Left ventricle myocardium superior (tissue), 1 donor: ENCODE data around the gene ADARB1. TPM values are rescaled to one million over a fixed set of nuclear protein-coding genes. Genes with fewer than 3 reads are reported as not detected.
A peak's percentile ranks its signal among the peaks of the same experiment; 100 is the strongest.
"Not testable (repeated sequence)": the region's sequence is repeated elsewhere in the genome, so short reads cannot be mapped to it uniquely, and the experiment has no call there.

Experiments used
- ATAC-seq: fragments of 200-7000 bp; cut with Tn5 transposase; one replicate; pipeline ENCODE4 v1.9.1; 2020; ENCODE audit warnings: mild to moderate bottlenecking, moderate library complexity
- DNase-seq: peaks from one replicate; pipeline ENCODE4 v3.0.0-alpha.2; 2020
- intact Hi-C: fragments of 100-400 bp; cut with micrococcal nuclease; formaldehyde crosslinking; loops from one replicate; pipeline ENCODE4 v1.11.0; 2022
- long read RNA-seq: library from polyadenylated mRNA; unstranded; transcript quantifications from one replicate; pipeline ENCODE4 v2.0.0, GENCODE V29; 2021
- total RNA-seq: library from RNA; stranded (reverse); fragmentation: NEBNext Ultra II Directional; extraction: Animal tissue kit (Norgen Biotek cat#: 25700); gene quantifications from one replicate; pipeline ENCODE4 v1.2.1, GENCODE V29; 2021
- donor health status: DM: no; HTN: yes; CAD: no; lungs with severe emphysema.

ADARB1 gene
- 13.6 TPM for total RNA-seq
- long read RNA-seq, full-length matches to known transcripts, result 1 of 17 reads
- long read RNA-seq, partial matches to known transcripts, result 4 of 17 reads
- long read RNA-seq, other reads (novel, unspliced or antisense), result 12 of 17 reads

DNA sequence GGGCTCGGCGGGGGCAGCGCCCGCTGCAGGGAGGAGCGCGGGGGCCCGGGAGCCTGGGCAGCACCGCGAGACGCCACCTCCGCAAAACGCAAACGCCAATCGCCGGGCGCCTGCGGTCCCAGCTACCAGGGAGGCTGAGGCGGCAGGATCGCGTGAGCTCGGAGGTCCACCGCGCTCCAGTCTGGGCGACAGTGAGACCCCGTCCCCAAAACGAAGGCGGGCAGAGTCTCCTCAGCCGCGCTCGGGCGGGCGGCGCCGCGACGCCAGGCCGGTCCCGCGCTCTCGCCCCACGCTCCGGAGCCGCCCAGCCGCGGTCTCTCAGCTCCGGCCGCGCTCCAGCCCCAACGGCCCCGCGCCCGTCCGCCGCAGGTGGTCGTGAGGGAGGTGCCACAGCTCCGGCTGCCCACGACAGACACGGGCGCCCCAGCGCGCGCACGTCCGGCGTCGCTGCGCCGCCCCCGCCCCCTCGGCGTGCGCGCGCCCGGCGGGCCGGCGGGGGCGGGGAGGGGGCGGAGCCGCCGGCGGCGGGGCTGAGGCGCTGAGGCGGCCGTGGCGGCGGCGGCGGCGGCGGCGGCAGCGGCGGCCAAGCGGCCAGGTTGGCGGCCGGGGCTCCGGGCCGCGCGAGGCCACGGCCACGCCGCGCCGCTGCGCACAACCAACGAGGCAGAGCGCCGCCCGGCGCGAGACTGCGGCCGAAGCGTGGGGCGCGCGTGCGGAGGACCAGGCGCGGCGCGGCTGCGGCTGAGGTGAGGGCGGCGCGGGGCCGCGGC, at the start of gene ADARB1:
TSS of gene ADARB1 (plus strand) at position 533 of the 770 bp plus-strand sequence. CDS start 97,077 bp downstream, outside the sequence.
- DNase-seq (peak; percentile 85), ATAC-seq (peak; percentile 83)
- intact Hi-C loops, result loop anchor here (10.0 kb wide), 1 partner anchor 61 kb away; no protein-coding TSS in a partner anchor

DNA sequence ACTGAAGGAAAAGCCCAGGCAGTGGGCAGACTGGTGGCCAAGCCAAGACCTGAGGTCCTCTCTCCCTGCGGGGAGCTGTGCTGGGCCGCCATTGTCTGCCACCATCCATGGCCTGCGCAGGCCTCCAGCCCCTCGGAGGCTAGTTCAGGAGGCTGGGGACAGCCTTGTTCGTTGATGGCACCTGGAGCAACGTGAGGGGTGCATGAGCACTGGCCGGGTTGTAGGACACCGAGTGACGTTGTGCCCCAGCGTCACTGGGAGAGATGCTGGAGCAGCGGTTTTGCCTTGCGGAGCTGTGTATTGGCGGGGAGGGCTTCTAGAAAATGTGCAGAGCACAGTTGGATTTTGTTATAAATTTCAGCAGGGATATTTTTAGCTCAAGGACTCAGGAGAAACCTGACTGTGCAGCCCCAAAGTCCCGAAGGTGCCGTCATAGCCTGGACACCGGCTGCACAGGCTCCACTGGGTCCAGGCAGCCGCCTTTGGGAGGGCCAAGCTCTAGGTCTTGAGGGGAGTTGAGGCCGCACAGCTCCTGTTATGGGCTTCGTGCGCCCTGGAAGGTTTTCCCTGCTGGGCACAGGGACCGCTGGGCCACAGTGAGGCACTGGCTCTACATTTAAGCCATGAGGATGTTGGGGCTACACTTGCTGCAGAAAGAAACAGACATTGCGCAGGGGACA, 48.2 kb upstream of the ADARB1 start:
- ATAC-seq, result no peak
- DNase-seq, result no peak
- intact Hi-C loops, result no loop called here

- intact Hi-C loops, result no loop called here
- no peak for DNase-seq
- ATAC-seq, result no peak
Observed at GRCh38 chr21:45026826-45027225, 47.6 kb upstream of the ADARB1 start.

GRCh38 chr21:45027241-45028196, 46.9 kb upstream of the ADARB1 start:
- intact Hi-C loops, result no loop called here
- no peak for ATAC-seq
- no peak for DNase-seq

- ATAC-seq, DNase-seq, intact Hi-C loops: not testable (repeated sequence)
Observed at GRCh38 chr21:45028645-45029044, 45.7 kb upstream of the ADARB1 start.

GRCh38 chr21:45029298-45029947, 45.0 kb upstream of the ADARB1 start:
- DNase-seq, result peak; percentile 73
- ATAC-seq, result peak; percentile 78
- intact Hi-C loops, result no loop called here

DNA sequence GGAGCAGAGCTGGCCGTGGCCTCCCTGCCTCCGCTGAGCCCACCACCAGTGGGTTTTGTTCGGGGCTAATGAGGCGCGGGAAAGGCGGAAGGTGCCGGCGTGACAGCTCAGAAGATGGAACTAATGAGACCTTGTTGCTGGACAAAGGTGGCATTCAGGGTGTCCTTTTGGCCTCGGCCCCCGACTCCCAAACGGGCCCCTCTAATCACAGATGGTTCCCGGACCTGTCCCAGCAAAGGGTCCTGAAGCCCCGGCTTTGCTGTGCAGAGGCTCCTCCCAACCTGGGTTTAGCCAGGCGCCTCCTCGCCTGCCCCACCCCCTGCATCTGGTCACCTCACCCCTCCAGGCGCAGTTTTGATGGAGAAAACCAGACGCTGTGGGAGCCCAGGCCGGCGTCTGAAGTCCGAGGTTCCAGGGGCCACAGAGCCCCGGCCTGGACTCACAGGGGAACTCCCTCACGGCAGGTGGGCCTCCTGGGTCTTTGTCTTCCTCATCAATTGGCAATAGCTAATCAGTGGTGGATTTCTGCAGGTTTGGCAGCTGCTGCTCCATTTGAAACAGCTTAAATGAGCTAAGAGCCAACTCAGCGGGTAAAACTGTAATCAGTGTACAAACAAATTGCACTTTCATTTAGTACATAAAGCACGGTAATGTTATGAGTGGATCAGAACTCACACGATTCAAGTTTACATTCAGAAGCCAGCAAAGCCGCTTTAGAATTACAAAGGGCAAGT, 44.3 kb upstream of the ADARB1 start:
- DNase-seq, result no peak

DNA sequence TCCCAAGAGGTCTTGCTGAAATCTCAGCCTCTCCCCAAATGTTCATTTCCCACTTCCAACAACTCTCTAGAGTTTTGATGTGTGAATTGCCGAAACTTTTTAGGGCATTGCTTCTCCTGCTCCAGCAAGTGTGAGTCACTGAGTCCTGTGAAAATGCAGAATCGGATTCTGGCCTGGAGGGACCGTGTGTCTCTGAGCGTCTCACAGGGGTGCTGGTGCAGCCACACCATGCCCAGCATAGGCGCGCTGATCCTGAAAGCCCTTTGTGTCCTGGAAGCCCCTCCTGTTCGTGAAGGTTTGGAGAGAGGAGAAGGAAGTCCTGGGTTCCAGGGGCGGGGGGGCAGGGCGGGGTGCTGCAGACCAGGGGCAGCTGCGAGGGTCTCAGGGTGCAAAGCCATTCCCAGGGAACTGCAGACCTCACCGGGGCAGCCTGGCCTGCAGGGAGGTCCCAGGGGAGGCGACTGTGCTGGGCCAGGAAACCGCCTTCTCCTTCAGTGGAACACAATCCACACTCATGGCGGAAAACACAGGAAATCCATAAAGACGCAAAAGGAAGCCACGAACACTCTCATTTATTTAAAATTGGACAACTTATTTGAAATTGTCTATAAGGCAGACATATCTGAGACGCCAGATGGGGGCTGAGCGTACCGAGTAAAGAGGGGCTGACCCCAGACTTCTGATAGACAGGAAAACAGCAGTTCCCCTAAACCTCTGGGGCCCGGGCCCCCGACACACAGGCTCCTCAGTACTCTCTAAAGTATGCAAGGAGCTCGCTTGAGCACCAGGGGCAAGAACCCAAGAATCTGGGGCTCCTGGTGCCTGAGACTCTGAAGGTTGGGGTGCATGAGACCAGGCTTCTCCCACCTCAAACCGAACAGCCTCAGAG, 43.5 kb upstream of the ADARB1 start:
- ATAC-seq (peak; percentile 16), DNase-seq (no peak)
- intact Hi-C loops, result no loop called here

More for the DNA sequence above, 44.3 kb upstream of the ADARB1 start:
- intact Hi-C loops, result no loop called here
- ATAC-seq, result no peak

GRCh38 chr21:45031571-45032191, 42.7 kb upstream of the ADARB1 start:
- ATAC-seq, result no peak
- DNase-seq, result no peak
- intact Hi-C loops, result no loop called here

- no peak for DNase-seq
Observed at GRCh38 chr21:45032332-45032731, 42.0 kb upstream of the ADARB1 start.

GRCh38 chr21:45032977-45033710, 41.2 kb upstream of the ADARB1 start:
- intact Hi-C loops, result no loop called here
- peak; percentile 39 for ATAC-seq
- DNase-seq, result peak; percentile 64

More at GRCh38 chr21:45032332-45032731, 42.0 kb upstream of the ADARB1 start:
- ATAC-seq, result no peak
- intact Hi-C loops, result no loop called here

GRCh38 chr21:45033791-45034555, 40.4 kb upstream of the ADARB1 start:
- intact Hi-C loops, result no loop called here
- DNase-seq (no peak), ATAC-seq (peak; percentile 68)

GRCh38 chr21:45034556-45035476, 39.6 kb upstream of the ADARB1 start:
- DNase-seq (no peak), ATAC-seq (peak; percentile 3)
- intact Hi-C loops, result no loop called here

- ATAC-seq (no peak), DNase-seq (no peak)
- intact Hi-C loops, result no loop called here
Observed at GRCh38 chr21:45035477-45035848, 38.9 kb upstream of the ADARB1 start.
